Panc1 (cell line): ENCODE measurements around the gene CTNNBIP1. TPM values are rescaled to one million over a fixed set of nuclear protein-coding genes. Genes with fewer than 3 reads are reported as not detected.

Experiments
- ATAC-seq: fragments of 200-7000 bp; cut with Tn5 transposase; 2 replicates; pipeline ENCODE4 v1.9.1; 2020; ENCODE audit warnings: mild to moderate bottlenecking, moderate library complexity
- BruUV-seq: library from RNA; stranded (reverse); fragments of 400-500 nt; replicated peaks from 2 replicates; lab custom pipeline; 2021; lab: Mats Ljungman, UMichigan
- CTCF ChIA-PET: fragments of 300-600 bp; sonication (Branson Sonifier 250); formaldehyde crosslinking; loops from one replicate; lab custom pipeline; 2022; ENCODE audit warnings: antibody characterized with exemption; lab: Charles Lee
- POLR2A ChIA-PET: fragments of 300-600 bp; sonication (Branson Sonifier 250); formaldehyde crosslinking; loops from one replicate; lab custom pipeline; 2022; ENCODE audit warnings: antibody characterized with exemption; lab: Charles Lee
- DNase-seq: peaks from one replicate; pipeline ENCODE4 v3.0.0-alpha.2; 2010; ENCODE audit warnings: low read depth, low spot score
- H3K27ac ChIP-seq: 2 replicates; pipeline ENCODE4 v1.5.1; 2011; ENCODE audit warnings: mild to moderate bottlenecking, low read length, inconsistent platforms
- H3K27me3 ChIP-seq: fragments of 200-500 bp; sonication (Bioruptor generic); 2 replicates; pipeline ENCODE4 v1.6.0; 2014; ENCODE audit warnings: low read length, inconsistent platforms; ENCODE audit not compliant: control insufficient read depth, insufficient read depth
- H3K36me3 ChIP-seq: fragments of 200-500 bp; sonication (Bioruptor generic); 2 replicates; pipeline ENCODE4 v1.5.1; 2014; ENCODE audit warnings: inconsistent platforms, mild to moderate bottlenecking, low read length, moderate library complexity; ENCODE audit not compliant: control insufficient read depth, insufficient read depth
- H3K4me1 ChIP-seq: 2 replicates; pipeline ENCODE4 v1.5.1; 2011; ENCODE audit warnings: inconsistent platforms, mild to moderate bottlenecking, low read length, moderate library complexity; ENCODE audit not compliant: control insufficient read depth, insufficient read depth
- H3K4me3 ChIP-seq, 2 experiments: 2 replicates each; pipeline ENCODE4 v1.5.1; 2011 to 2012; ENCODE audit warnings: low read depth in 2 of 2, low read length in 2 of 2, mild to moderate bottlenecking in 2 of 2, inconsistent platforms in 1 of 2, moderate library complexity in 1 of 2
- H3K9me3 ChIP-seq: fragments of 200-500 bp; sonication (Bioruptor generic); 2 replicates; pipeline ENCODE4 v1.5.1; 2014; ENCODE audit warnings: low read depth, mild to moderate bottlenecking, inconsistent platforms, low read length, moderate library complexity; ENCODE audit not compliant: control insufficient read depth, insufficient read depth
- POLR2AphosphoS5 ChIP-seq: IDR thresholded peaks from 2 replicates; pipeline ENCODE4 v1.6.1; 2012; ENCODE audit warnings: mild to moderate bottlenecking, low read depth, low read length, moderate library complexity
- SIN3A ChIP-seq: IDR thresholded peaks from 2 replicates; pipeline ENCODE4 v1.6.1; 2012; ENCODE audit warnings: low read depth, mild to moderate bottlenecking, low read length, moderate library complexity, borderline replicate concordance; ENCODE audit not compliant: insufficient read depth
- TCF7L2 ChIP-seq: IDR thresholded peaks from 2 replicates; pipeline ENCODE4 v1.6.1; 2011; ENCODE audit warnings: mild to moderate bottlenecking, low read depth, low read length, inconsistent platforms
- in situ Hi-C: cut with HindIII; loops from 2 replicates; pipeline ENCODE4 v1.10.0; 2016; ENCODE audit warnings: low sequenced_read_pairs, low pct_unique_long_range_greater_than_20kb
- intact Hi-C: fragments of 100-400 bp; cut with micrococcal nuclease; formaldehyde crosslinking; loops from one replicate; pipeline ENCODE4 v1.10.0; 2022; ENCODE audit not compliant: unreplicated experiment
- total RNA-seq: library from RNA; stranded (reverse); gene quantifications from one replicate; pipeline ENCODE4 v1.2.1, GENCODE V29; 2021; ENCODE audit not compliant: unreplicated experiment
- TF ChIP-seq, protein P1 (sequence below): fragments of 450-650 bp; IDR thresholded peaks from 2 replicates; pipeline ENCODE4 v1.5.1; 2017; ENCODE audit warnings: mild to moderate bottlenecking
- TF ChIP-seq, protein P2 (sequence below), 2 experiments: IDR thresholded peaks; 2 replicates each; pipeline ENCODE4 v1.6.1; 2011 to 2012; ENCODE audit warnings: low read depth in 2 of 2, control low read depth in 1 of 2, low read length in 1 of 2, mild to moderate bottlenecking in 1 of 2, moderate library complexity in 1 of 2; ENCODE audit not compliant: insufficient read depth in 1 of 2

CTNNBIP1 gene
- total RNA-seq, 1 experiment from 2014 or later, result 36.9 TPM

DNA sequence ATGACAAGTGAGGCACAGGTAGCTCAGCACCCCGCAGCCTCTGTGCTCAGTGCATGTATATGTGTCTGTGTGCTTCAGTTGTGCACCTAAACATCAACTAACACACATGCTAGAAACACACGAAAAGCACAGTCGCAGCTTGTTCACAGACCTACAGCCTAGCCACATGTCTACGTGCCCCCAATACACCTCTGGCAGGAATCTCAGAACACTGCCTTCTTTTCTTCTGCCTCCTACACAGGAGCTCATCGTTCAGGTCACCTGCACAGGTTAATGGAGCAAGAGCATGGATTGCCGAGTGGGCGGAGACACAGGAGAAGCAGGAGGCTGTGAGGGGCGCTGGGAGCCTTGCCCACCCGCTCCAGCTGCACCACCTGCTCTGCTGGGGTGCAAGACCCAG is 31.7 kb downstream of the CTNNBIP1 start:
- TF ChIP-seq POLR2AphosphoS5, result no peak
- TF ChIP-seq, protein P1, sequence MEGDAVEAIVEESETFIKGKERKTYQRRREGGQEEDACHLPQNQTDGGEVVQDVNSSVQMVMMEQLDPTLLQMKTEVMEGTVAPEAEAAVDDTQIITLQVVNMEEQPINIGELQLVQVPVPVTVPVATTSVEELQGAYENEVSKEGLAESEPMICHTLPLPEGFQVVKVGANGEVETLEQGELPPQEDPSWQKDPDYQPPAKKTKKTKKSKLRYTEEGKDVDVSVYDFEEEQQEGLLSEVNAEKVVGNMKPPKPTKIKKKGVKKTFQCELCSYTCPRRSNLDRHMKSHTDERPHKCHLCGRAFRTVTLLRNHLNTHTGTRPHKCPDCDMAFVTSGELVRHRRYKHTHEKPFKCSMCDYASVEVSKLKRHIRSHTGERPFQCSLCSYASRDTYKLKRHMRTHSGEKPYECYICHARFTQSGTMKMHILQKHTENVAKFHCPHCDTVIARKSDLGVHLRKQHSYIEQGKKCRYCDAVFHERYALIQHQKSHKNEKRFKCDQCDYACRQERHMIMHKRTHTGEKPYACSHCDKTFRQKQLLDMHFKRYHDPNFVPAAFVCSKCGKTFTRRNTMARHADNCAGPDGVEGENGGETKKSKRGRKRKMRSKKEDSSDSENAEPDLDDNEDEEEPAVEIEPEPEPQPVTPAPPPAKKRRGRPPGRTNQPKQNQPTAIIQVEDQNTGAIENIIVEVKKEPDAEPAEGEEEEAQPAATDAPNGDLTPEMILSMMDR, result no peak
- TF ChIP-seq TCF7L2, result no peak
- no peak for TF ChIP-seq SIN3A
- TF ChIP-seq, protein P2, sequence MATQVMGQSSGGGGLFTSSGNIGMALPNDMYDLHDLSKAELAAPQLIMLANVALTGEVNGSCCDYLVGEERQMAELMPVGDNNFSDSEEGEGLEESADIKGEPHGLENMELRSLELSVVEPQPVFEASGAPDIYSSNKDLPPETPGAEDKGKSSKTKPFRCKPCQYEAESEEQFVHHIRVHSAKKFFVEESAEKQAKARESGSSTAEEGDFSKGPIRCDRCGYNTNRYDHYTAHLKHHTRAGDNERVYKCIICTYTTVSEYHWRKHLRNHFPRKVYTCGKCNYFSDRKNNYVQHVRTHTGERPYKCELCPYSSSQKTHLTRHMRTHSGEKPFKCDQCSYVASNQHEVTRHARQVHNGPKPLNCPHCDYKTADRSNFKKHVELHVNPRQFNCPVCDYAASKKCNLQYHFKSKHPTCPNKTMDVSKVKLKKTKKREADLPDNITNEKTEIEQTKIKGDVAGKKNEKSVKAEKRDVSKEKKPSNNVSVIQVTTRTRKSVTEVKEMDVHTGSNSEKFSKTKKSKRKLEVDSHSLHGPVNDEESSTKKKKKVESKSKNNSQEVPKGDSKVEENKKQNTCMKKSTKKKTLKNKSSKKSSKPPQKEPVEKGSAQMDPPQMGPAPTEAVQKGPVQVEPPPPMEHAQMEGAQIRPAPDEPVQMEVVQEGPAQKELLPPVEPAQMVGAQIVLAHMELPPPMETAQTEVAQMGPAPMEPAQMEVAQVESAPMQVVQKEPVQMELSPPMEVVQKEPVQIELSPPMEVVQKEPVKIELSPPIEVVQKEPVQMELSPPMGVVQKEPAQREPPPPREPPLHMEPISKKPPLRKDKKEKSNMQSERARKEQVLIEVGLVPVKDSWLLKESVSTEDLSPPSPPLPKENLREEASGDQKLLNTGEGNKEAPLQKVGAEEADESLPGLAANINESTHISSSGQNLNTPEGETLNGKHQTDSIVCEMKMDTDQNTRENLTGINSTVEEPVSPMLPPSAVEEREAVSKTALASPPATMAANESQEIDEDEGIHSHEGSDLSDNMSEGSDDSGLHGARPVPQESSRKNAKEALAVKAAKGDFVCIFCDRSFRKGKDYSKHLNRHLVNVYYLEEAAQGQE (IDR thresholded peaks at IDR 0.05; ENCODE audit: insufficient read depth in 1 of 2, low read depth in 2 of 2, low read length in 1 of 2), result no peak
- Histone ChIP-seq H3K36me3 (no peaks in the 10 kb centered on the region), H3K27me3 (no peaks in the 10 kb centered on the region), H3K4me3 (no peak overlapping the region), H3K4me1 (peaks cover 6% of the 10 kb centered on the region), H3K9me3 (no peaks in the 10 kb centered on the region), H3K27ac (no peak overlapping the region)
- no peak for ATAC-seq
- CTCF ChIA-PET, result interaction anchor here (1.2 kb wide), 1 partner anchor 36 kb away, joined by 4 read pairs; no protein-coding TSS in a partner anchor
- no TSS peak for BruUV-seq
- POLR2A ChIA-PET, result no interaction called here
- no peak for DNase-seq
- in situ Hi-C loops (no loop called here), intact Hi-C loops (no loop called here)

DNA sequence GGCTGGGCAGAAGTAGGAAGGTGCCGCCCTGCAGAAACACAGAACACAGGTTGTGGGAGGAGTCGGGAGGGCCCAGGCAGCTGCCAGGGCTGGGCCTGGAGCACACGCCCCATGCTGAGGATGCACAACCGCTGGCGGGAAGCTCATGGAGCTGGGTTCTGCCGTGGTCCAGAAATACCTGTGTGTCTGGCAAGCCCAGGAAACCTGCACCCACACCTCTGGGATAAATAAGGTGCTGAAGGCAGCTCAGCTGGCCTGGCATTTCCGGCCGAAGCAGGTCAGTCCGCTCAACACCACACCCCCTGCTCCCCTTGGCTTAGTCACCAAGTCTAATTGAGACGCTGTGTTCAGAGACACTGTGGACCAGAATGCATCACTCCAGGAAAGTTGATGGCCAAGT is 32.1 kb downstream of the CTNNBIP1 start:
- Histone ChIP-seq H3K27ac (no peak overlapping the region), H3K36me3 (no peaks in the 10 kb centered on the region), H3K9me3 (no peaks in the 10 kb centered on the region), H3K27me3 (no peaks in the 10 kb centered on the region), H3K4me3 (no peak overlapping the region), H3K4me1 (peaks cover 6% of the 10 kb centered on the region)
- in situ Hi-C loops, result no loop called here
- BruUV-seq, result no TSS peak
- TF ChIP-seq SIN3A (no peak), TCF7L2 (no peak), POLR2AphosphoS5 (no peak)
- TF ChIP-seq, protein P1, result no peak
- TF ChIP-seq, protein P2 (IDR thresholded peaks at IDR 0.05; ENCODE audit: insufficient read depth in 1 of 2, low read depth in 2 of 2, low read length in 1 of 2), result no peak
- ChIA-PET POLR2A (no interaction called here), CTCF (interaction anchor here (0.5 to 1.2 kb wide), 2 partner anchors 36 to 186 kb away, joined by 3 to 4 read pairs; no protein-coding TSS in a partner anchor)
- DNase-seq, result no peak
- no peak for ATAC-seq
- intact Hi-C loops, result no loop called here
